Astrocyte (in vitro differentiated cells and primary cell): Measurements from ENCODE around the gene PLD6.

Experiments used
- EZH2 ChIP-seq: IDR thresholded peaks from 2 replicates; pipeline ENCODE4 v1.6.1; 2012; ENCODE audit warnings: mild to moderate bottlenecking, low read length, inconsistent platforms; ENCODE audit not compliant: insufficient read depth
- TF ChIP-seq, protein P1 (sequence below): IDR thresholded peaks from 2 replicates; pipeline ENCODE4 v1.5.1; 2011; ENCODE audit warnings: low read depth, mild to moderate bottlenecking, inconsistent platforms, low read length, moderate library complexity; ENCODE audit not compliant: insufficient read depth

DNA sequence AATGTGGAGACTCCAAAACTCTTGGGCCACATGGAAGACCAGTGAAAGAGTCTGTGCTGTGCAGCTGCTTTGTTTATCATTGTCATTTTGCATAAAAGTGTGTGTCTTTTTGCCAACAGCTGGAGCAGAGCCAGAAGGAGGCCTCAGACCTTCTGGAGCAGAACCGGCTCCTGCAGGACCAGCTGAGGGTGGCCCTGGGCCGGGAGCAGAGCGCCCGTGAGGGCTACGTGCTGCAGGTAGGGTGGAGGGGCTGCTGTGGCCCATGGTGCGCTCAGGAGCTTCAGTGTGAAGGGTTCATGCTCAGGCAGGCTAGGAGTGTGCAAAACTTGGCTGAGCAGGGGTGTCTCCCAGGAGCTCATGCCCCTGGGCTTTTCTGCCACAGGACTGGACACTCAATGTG lies 45.0 kb downstream of the PLD6 start:
- TF ChIP-seq, protein P1, sequence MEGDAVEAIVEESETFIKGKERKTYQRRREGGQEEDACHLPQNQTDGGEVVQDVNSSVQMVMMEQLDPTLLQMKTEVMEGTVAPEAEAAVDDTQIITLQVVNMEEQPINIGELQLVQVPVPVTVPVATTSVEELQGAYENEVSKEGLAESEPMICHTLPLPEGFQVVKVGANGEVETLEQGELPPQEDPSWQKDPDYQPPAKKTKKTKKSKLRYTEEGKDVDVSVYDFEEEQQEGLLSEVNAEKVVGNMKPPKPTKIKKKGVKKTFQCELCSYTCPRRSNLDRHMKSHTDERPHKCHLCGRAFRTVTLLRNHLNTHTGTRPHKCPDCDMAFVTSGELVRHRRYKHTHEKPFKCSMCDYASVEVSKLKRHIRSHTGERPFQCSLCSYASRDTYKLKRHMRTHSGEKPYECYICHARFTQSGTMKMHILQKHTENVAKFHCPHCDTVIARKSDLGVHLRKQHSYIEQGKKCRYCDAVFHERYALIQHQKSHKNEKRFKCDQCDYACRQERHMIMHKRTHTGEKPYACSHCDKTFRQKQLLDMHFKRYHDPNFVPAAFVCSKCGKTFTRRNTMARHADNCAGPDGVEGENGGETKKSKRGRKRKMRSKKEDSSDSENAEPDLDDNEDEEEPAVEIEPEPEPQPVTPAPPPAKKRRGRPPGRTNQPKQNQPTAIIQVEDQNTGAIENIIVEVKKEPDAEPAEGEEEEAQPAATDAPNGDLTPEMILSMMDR: no peak
- no peak for TF ChIP-seq EZH2
